GM21515 (cell line): Measurements from ENCODE around the gene RAB27A.
"Not testable (repeated sequence)": the region's sequence is repeated elsewhere in the genome, so short reads cannot be mapped to it uniquely, and the experiment has no call there.

Source experiments
- ATAC-seq: cut with Tn5 transposase; IDR thresholded peaks from one replicate; pipeline ENCODE4 v1.9.1; 2021; ENCODE audit not compliant: unreplicated experiment

Gene RAB27A

DNA sequence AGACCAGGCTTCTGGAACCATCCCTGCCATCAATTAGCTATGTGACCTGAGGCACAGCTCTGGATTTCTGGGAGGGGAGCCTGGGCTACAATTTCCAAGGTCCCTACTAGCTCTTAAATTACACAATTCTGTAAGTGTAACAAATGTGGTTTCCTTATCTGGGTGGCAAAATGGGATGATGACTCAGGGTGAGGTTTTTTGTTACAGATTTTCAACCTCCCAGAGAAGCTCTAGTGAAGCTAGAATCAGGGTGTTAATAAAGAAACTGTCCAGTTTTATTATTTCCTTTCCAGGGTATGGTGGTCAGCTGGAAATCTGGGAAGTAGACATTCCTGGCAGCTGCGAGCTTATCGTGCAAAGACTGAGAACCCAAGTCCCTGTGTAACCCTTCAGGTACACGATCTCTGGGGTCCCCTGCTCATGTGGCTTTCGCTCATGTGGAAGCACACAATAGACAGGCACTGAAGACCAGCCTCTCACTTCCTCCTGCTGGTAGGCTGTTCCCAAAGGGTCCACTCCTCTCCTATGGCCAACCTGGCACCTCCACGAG, 7.3 kb downstream of the RAB27A start:
- ATAC-seq: no peak

DNA sequence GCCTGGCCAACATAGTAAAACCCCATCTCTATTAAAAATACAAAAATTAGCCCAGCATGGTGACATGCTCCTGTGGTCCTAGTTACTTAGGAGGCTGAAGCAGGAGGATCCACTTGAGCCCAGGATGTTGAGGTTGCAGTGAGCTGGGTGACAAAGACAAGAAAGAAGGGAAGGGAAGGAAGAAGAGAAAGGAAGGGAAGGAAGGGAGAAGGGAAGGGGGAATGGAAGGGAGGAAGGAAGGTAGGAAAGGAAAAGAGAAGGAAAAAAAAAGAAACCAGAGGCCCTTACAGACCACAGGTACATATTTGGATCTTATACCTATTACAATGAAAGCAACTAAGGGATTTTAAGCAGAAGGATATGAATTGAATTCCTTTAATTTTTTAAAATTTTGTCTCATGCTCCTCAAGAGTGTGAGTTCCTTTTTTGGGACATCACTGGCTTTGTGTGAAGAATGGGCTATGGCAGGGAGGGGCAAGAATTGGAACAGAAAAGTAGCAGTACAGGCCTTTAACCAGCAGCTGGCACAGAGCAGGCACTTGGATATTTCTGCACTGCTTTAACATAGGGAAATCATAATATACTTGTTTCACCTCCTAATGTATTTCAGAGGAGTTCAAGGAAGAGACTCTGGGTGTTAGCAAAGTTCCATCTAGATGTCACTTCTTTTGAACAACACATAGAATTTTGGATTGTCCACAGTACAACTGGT, 7.9 kb downstream of the RAB27A start:
- no peak for ATAC-seq

DNA sequence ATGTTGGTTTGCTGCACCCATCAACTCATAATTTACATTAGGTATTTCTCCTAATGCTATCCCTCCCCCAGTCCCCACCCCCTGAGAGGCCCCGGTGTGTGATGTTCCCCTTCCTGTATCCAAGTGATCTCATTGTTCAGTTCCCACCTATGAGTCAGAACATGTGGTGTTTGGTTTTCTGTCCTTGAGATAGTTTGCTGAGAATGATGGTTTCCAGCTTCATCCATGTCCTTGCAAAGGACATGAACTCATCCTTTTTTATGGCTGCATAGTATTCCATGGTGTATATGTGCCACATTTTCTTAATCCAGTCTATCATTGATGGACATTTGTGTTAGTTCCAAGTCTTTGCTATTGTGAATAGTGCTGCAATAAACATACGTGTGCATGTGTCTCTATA, 9.0 kb downstream of the RAB27A start:
- not testable (repeated sequence) for ATAC-seq

DNA sequence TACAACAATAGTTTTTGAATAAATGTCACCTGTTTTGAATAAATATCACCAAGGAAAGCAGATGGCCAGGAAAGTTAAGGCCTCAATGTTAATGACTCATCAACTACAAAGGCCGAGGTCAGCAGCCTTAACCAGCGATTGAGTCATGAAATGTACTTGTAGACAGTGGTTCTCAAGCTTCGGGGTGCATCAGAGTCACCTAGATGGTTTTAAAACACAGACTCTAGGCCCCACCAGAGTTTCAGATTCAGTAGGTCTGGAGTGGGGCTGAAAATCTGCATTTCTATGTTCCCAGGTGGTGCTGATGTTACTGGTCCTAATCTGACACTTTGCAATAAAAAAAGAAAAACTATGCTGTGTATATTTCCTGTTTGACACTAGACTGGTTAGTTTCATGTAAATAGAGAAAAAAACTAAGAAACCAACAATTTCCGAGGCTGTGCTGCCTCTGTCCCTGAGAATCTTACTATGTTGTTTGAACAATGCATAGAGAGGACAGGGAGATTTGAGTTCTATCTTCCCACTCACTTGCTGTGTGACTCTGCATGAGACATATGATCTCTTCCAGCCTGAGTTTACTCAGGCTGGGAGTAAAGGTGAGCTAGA, 9.8 kb downstream of the RAB27A start:
- ATAC-seq: peak; percentile 87

DNA sequence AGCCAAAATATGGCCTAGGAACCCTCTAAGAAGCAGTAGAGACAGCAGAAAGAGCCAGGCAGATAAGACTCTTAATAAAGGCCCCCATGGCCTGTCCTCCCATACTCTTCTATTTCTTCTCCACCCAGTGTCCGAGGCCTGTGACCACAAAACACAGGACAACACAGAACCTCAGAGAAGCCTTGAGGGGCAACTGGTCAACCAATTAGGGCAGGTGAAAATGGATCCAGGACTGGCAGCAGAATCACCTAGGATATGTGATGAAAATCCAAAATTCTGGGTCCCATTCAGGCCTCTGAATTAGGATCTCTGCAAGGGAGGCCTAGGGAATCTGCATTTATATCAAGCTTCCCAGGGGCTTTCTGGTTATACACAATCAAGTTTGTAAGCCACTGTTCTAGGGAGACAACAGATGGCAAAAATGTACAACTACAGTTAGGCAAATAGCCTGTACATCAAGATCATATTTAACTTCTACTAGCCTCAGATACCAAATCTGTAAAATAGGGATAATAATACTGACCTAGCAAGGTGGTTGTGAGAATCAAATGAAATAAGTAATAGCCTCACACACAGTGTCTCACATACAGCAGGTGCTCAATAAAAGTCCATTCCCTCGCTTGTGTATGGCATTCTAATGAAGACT, 10.4 kb downstream of the RAB27A start:
- no peak for ATAC-seq

DNA sequence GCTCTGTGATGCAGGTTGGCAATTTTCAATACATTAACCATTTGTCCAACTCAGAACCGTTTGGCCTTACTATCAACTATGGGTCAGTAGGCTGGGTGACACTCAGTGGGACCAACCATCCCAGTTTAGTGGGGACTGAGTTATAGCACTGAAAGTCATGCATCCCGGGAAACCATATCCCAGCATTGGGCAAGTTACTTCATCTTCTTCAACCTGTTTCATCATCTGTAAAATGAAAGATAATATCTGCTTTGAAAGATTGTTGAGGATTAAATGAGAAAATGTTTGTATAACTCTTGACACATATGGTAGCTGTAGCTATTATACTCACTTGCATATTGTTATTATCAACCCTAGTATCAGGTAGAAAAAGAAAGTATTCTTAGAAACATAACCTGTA, 11.9 kb downstream of the RAB27A start:
- ATAC-seq: no peak

DNA sequence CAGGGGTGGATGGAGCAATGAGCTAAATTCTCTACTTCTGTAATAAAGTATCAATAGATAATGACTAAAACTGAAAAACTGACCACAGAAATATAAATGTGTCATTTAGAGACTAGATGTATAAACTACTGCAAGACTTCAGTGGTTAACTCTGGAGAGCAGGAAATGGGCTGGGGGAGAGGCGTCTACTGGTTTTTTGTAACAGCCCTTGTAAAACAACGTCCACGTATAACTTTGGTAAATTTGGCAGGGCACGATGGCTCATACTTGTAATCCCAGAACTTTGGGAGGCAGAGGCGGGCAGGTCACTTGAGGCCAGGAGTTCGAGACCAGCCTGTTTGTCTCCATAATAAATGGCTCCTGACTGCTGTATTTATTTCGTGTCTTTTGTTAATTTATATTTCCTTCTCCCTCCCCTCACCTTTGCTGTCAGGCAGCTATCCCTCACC, 12.5 kb downstream of the RAB27A start:
- peak; percentile 54 for ATAC-seq

DNA sequence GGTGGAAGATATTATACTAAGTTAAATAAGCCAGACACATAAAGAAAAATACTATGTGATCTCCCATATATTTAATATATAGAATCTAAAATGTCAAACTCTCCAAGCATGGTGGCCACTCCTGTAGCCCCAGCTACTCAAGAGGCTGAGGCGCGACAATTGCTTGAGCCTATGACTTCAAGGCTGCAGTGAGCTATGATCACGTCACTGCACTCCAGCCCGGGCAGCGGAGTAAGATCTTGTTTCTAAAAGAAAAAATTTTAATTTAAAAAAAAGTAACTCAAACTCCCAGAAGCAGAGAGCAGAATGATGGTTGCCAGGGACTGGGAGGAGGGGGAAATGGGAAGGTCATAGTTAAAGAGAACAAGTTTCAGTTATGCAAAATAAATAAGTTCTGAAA, 13.3 kb downstream of the RAB27A start:
- ATAC-seq: no peak

DNA sequence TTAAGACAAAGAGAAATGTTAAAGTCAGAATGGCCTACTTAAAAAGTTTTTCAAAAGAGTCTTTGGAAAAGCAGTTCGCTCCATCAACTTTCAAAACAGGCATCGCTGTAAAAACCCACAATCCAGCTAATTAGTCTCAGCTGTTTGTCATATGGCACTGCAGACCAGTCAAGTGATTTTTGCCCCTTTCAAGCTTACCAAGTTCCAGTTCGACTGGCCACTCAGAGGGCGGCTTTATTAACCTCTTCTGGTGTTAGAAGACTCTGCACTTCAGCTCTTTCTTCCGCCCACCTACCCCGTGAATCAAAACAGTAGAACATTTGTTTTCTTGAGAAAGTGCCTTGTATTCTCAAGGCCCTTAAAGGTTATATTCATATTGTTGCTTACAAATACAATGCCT, 19.3 kb downstream of the RAB27A start:
- ATAC-seq: no peak

DNA sequence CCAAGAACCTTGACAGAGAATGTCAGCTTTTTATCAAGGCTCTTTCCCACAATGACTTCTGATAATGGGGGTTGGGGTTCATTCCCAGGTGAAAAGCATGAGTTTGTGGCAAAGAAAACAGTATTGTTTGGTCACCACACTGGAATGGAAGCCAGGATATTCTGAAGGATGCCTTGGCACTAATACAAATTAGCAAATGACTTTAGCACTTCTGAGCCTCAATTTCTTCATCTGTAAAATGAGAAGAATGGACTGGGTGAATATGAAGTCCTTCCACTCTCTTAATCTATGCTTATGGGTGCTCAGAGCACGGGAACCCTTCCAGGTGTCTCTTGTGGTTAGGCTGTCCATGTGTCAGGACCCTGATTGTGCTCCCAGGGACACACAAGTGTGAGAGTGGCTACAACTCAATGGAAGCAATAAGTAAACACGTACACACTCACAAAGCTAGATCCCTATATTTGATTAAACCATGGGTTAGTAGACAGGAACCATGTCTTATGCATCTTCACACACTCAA, 21.4 kb downstream of the RAB27A start:
- no peak for ATAC-seq

DNA sequence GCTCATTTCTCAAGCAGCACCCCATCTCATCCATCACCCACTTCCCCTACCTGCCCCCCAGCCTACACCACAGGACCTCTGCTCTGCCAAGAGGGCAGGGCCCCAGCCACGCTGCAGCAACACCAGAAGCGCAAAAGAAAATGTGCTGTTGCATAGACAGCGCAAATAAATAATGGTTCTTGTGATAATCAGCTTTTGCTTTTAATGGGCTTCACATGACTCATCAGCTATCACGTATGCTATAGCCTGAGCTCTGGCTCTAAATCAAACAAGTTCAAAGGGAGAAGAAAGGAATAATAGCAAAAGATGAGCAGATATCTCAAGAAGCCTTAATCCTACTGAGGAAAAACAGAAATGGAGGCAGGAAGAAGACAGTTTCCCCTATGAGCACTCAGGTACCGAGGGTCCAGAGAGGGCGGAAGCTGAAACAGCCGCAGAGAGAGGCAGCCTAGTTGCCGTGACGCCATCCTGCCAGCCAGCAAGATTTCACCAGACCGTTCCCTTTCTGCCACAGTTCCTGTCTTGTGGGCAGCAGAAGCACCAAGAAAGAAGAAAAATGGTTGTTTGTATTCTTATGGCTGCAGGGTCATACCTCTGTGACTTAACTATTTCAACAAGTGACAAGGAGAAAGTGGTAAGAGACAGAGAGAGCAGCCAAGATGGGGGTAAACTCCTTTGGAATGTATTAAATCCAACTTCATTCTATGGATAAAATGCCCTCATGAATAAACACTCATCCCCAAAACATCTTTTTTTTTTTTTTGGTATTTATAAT, 22.0 kb downstream of the RAB27A start:
- peak; percentile 88 for ATAC-seq

DNA sequence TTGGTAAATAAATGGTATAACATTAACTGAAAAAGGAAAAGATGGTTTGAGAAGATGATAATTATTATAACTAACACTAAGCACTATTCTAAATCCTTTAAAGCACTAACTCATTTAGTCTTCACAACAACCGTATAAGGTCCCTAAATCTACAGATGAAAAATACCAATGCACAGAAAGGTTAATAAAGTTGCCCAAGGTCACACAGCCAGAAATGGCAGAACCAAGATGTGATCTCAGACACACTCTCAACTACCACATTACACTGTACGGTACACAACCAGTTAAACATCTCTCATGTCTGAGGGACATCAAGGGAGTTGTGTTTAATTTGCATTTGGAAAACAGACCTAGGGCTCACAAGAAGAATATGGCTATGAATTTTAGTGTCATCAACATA, 23.1 kb downstream of the RAB27A start:
- no peak for ATAC-seq

DNA sequence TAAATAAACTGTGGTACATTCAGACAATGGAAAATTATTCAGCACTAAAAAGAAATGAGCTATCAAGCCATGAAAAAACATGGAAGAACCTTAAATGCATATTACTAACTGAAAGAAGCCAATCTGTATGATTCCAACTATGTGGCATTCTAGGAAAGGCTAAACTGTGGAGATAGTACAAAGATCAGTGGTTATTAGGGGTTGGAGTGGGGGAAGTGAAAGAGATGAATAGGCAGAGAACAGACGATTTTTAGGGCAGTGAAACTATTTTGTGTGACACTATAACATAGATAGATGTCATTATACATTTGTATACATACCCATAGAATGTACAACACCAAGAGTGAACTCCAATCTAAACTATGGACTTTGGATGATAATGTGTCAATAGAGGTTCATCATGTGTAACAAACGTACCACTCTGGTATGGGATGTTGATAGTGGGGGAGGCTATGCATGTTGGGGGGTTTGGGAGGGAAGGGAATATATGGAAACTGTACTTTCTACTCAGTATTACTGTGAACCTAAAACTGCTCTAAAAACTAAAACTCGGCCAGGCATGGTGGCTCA, 29.0 kb downstream of the RAB27A start:
- ATAC-seq: no peak

DNA sequence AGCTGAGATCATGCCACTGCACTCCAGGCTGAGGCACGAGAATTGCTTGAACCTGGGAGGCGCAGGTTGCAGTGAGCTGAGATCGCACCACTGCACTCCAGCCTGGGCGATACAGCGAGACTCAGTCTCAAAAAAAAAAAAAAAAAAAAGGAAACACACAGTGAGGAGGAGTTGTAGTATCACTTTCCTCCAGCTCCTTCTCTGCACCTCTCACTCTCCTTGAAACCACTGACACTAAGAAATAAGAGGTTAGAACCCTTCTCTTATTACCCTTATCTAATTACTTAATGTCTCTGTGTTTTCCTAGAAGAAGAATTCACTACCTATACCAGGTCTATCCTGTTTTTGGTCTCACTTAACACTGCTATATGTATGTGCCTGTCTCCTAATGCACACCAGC, 31.7 kb downstream of the RAB27A start:
- ATAC-seq: no peak

DNA sequence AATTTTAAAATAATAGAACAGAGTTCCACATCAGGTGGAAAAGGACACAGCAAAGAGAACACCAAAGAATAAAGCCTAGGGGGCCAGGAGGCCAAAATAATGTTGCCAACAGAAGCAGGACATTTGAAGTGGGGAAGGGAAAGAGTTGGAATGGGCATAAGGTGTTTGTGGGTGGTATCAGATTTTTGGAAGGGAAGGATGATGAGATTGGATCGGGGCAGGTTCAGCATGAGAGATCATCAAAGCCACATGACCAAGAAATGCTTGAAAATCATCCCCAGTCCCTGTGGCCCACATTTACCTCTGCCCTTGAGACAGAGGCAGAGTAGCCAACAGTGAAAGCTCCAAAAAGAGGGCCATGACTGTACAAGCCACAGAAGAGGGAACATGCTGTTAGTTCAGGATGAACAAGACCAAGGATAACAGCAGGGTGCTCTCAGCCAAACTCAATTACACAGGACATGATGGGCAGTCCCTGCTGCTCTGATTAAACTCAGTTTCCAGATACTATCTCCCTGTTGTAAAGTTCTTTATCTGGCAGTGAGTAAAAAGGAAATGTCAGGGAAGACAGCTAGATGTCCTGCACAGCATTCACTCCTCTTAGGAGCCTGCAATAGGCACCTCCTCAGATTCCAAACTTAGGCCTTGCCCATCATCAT, 32.5 kb downstream of the RAB27A start:
- ATAC-seq: no peak

DNA sequence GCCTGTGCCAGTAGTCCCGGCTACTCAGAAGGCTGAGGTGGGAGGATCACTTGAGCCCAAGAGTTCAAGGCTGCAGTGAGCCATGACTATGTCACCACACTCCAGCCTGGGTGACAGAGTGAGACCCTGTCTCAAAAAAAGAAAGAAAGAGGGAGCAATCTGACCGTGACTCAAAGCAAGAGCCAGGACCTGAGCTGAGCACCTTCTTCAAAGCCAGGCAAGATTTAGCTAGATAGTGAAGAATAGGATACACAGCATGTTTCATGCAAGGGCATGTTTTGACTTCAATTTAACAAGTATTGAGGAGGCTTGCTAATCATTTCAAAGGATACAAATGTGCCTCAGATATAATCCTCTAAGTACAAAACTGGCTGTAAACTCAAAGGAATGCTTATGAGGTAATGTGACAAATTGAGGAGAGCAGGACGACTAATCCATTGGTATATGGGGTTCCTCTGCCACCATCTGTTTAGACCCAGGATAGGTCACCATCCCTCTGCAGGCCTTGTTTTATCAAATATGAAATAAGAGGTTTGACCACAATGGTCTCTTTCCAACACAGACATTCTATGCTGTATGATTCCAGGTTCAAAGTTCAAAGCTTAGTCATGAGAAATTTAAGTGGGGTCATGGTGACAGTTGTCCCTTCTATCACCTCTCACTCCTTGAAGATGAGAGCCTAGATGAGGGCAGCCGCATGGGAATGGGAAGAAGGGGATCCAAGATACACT, 33.2 kb downstream of the RAB27A start:
- ATAC-seq: peak; percentile 15

DNA sequence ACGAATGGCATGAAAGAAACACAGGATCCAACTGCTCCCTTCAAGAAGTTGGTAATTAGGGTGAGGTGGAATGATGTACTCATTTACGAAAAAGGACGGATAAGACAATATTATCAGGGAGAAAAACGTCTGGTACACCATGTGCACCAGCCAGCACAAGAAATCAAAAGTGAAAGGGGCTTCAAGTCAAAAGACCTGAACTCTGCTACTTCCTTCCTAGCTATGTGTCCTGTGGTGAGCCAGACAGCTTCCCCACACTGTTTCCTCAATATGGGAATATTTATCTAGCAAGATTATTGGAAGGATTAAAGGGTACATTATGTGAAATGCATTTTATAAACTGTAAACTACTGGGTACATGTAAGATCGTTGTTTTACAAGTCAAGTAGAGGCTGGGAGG, 33.9 kb downstream of the RAB27A start:
- ATAC-seq: peak; percentile 56

DNA sequence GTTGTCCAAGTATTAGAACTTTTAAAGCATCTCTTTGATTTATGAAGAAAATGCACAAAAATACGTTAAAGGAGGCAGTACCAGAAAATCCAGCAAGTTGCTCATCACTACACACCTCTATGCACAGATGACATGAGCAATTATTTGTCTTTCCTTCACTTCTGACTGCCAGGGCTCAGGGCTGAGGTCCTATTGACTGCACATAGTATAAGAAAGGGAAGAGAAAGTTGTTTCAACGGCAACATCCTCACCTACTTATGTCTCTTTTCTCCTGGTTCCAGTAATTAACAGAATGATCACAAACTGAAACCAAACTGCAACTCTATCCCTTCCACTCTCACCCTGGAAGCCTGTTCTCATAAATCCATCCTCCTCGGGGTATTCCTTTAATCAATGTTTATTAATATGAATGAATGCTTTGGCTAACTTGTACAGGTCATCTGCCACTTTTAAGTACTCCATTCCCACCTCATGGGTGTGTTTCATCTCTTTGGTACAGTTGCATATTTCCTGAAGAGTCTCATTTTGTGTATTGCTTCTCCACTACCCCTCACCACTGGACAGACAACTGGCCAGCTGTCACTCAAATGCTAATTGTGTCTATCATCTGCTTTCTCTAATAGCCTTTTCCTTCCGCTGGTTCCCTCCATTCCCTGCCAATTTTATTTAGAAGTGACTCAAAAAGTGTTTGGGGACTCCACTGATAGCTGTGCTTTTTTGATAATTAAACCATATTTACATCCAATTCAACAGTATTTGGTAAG, 34.5 kb downstream of the RAB27A start:
- ATAC-seq: no peak

DNA sequence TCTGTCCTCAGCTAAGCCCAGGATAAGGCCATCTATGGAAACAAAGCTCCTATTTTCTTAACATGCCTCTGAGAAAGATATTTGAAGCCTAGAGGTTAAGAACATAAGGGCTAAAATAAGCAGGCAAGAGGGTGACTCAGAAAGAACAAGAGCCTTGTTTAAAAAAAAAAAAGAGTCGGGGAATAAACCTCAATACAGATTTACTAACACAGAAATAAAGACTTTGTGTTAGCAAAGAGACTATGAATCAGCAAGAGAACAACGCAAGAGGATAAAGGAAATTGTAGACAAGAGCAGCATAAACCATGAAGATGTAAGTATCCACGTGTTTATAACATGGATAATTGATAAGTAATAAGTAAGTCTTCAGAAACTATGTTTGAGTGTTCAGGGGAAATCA, 36.0 kb downstream of the RAB27A start:
- no peak for ATAC-seq
